ENCODE data around the gene CAV1.

CAV1 gene

DNA sequence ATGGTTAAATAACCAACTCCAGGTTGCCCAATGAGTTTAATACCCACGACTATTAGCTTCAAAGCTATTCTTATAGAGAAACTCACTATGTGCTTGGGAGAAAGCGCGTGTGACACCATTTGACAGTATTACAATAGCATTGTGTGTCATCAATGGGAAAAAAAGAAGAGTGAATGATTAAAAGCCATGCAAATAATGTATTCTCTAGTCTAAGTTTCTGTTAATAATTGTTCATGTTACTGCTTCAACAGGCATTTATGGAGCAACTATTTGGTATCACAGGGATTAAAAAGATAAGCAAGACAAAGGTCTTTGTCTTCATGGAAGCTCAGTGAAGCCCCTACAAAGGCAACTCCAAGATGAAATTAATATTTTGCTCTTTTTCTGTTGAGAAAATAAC is 47.2 kb downstream of the CAV1 start:
- no peak for DNase-seq (ENCODE audit: low read depth)
- no peak overlapping the region for H3K4me3 ChIP-seq (ENCODE audit: low read depth, low read length)
- TF ChIP-seq CTCF (IDR thresholded peaks at IDR 0.05; ENCODE audit: low read depth, low read length) (no peak), POLR2A (IDR thresholded peaks at IDR 0.05; ENCODE audit: extremely low read depth, insufficient read length) (no peak), MAX (IDR thresholded peaks at IDR 0.05; ENCODE audit: low read depth, low read length) (no peak), MYC (IDR thresholded peaks at IDR 0.05; ENCODE audit: low read depth, low read length) (no peak)

DNA sequence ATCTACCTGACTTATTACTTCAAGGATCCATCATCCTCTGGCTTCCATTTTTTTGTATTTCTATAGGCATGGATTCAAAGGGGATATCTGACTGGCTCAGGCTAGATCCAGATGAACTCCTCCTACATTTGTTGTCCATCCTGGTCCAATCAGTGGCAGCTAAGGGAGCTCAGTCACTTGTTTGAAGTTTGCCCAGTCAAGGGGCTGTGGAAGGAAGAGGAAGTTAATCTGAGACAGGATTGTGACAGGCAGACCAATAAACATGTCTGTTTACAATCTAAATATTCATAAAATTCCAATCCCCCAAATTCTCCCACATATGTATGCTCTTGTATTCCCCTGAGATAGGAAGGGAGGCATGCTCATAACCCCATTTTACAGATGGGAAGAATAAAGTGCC is 48.7 kb downstream of the CAV1 start:
- TF ChIP-seq POLR2A (IDR thresholded peaks at IDR 0.05; ENCODE audit: extremely low read depth, insufficient read length) (no peak), CTCF (IDR thresholded peaks at IDR 0.05; ENCODE audit: low read depth, low read length) (no peak), MAX (IDR thresholded peaks at IDR 0.05; ENCODE audit: low read depth, low read length) (no peak), MYC (IDR thresholded peaks at IDR 0.05; ENCODE audit: low read depth, low read length) (no peak)
- peak; percentile 12 for DNase-seq (ENCODE audit: low read depth)

DNA sequence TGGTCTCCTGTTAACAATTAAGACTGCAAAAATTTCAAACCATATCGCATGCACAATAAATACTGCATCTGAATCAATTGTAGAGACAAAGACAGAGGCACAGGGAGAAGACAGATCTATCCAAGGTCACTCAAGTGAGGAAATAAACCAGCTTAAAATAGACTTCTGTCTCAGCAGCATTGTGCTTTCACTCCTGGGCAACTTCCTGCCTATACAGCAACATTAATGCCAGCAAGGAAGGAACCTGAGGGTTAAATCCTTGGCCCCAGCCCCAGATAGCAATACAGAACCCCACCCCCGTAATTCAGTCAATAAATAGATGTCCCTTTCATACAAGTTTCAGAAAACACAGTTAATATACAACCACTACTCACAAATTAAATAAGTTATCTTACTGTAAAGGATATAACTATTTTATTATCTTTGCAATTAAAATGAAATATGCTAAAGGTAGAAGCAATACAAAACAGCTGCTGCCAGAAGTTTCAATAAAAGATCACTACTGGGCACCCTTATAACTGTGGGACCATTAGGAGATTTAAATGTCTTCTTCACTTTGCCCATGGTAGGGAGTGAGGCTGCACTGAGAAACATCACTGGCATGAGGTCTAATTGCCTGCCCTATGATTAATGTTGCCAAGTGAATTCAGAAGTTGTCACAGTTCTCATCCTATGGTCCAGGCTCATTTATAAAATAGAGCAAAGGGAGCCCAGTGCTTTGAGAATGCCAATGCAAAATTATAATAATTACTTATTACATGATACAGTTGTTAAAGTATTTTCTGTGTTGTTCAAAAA is 49.4 kb downstream of the CAV1 start:
- no peak for TF ChIP-seq MYC (IDR thresholded peaks at IDR 0.05; ENCODE audit: low read depth, low read length)
- TF ChIP-seq MAX (IDR thresholded peaks at IDR 0.05; ENCODE audit: low read depth, low read length), result no peak
- no peak for TF ChIP-seq CTCF (IDR thresholded peaks at IDR 0.05; ENCODE audit: low read depth, low read length)
- TF ChIP-seq POLR2A (IDR thresholded peaks at IDR 0.05; ENCODE audit: extremely low read depth, insufficient read length), result no peak
- no peak overlapping the region for H3K4me3 ChIP-seq (ENCODE audit: low read depth, low read length)
- no peak for DNase-seq (ENCODE audit: low read depth)

More for the DNA sequence above, 48.7 kb downstream of the CAV1 start:
- H3K4me3 ChIP-seq (ENCODE audit: low read depth, low read length), result no peak overlapping the region

DNA sequence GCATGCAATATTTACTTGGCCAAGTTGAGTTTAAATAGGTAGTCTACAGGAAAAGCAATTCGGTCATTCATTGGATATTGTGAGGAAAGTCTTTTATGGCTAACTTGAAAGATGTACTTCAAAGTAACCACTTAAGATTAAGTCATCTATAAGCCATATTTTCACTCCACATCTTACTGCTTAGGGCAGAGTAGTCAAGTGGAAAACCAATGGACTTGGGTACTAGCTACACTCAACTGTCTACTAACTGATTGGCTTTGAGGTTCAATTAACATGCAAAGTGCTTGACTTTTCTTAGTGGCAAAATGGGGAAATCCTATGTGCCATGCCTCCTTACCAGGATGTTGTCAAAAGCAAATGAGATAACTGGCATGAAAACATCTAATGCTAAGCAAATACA is 51.0 kb downstream of the CAV1 start:
- DNase-seq (ENCODE audit: low read depth), result no peak
- no peak overlapping the region for H3K4me3 ChIP-seq (ENCODE audit: low read depth, low read length)
- TF ChIP-seq CTCF (IDR thresholded peaks at IDR 0.05; ENCODE audit: low read depth, low read length) (no peak), MYC (IDR thresholded peaks at IDR 0.05; ENCODE audit: low read depth, low read length) (no peak), POLR2A (IDR thresholded peaks at IDR 0.05; ENCODE audit: extremely low read depth, insufficient read length) (no peak), MAX (IDR thresholded peaks at IDR 0.05; ENCODE audit: low read depth, low read length) (no peak)

DNA sequence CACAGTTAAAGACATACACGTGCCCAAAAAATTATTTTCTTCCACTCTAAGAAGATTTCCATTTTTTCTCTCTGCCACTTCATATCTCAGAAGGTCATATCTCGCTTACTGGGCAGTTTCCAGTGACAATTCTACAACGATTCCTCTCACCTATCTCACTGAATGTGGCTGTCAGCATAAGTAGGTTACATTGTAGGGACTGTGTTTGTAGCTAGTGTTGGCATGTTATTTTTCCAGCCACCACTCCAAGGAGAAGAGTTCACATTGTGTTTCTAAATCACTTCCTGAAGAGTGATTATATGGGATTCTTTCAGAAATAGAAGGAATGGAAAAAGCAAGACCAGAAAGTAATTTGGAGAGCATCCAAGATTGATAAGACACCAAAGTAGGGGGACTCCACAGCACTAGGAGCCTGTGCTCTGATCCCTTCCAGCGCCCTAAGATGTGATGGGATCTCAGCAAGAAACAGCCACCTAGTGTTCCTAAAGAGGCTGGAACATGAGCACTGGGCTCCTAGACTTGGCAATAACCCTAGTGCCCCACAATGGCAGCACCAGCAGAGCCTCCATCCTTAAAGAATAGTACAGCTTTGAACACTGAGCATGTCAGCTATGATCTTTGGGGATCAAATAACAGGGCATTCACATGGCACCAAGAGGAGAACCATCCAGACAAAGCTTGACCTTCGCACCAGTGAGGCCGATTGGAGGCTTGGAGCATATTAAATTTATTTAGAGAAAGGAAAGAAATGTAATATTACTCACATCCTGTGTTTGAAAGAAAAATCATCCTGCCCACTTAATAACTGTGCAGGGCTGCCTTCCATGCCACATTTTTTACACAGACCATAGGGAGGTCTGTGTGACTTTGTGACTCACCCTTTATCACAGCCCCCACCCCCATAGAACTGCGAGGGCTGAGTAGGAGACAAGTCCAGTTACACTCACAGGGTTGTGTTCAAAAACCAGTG is 51.8 kb downstream of the CAV1 start:
- no peak overlapping the region for H3K4me3 ChIP-seq (ENCODE audit: low read depth, low read length)
- TF ChIP-seq MYC (IDR thresholded peaks at IDR 0.05; ENCODE audit: low read depth, low read length) (no peak), MAX (IDR thresholded peaks at IDR 0.05; ENCODE audit: low read depth, low read length) (no peak), CTCF (IDR thresholded peaks at IDR 0.05; ENCODE audit: low read depth, low read length) (no peak), POLR2A (IDR thresholded peaks at IDR 0.05; ENCODE audit: extremely low read depth, insufficient read length) (no peak)
- DNase-seq (ENCODE audit: low read depth), result no peak
